ENCODE data around the gene CCDC102A. TPM values are rescaled to one million over a fixed set of nuclear protein-coding genes. Genes with fewer than 3 reads are reported as not detected.

Gene CCDC102A
- total RNA-seq, 1 donor from 2014 or later, result 1.4 TPM

DNA sequence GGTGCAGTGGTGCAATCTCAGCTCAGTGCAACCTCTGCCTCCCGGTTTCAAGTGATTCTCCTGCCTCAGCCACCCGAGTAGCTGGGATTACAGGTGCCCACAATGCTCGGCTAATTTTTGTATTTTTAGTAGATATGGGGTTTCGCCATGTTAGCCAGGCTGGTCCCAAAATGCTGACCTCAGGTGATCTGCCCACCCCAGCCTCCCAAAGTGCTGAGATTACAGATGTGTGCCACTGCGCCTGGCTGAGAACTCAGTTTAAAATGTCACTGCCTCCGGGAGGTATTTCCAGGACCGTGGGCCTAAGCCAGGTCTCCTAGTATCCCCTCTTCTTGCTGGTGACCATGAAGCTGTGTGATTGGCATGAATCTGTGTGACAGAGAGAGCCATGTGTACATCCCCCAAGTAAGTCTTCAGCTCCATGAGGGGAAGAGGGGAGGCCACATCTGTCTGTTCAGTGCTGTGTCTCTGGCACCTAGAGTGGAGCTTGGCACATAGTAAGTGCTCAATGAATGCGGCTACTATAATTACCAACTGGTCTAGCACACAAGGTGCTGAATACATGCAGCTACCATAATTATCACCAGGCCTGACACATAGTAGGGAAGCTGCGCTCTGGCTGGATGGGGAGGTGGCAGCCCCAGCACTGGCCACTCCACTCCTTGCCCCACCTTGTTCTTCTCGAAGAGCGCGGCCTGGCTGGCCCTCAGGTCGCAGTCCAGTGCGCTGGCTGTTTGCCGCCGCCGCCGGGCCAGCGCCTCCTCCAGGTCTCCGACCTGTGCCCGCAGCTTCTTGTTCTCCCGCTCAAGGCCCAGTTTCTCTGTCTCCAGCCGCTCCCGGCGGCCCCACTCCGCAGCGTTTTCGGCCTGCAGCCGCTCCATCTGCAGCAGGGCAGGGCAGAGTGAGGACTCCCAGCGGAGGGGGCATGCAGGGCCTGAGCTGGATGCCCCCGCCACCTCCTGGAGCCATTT is 18.7 kb downstream of the CCDC102A start:
- no peak for ATAC-seq

DNA sequence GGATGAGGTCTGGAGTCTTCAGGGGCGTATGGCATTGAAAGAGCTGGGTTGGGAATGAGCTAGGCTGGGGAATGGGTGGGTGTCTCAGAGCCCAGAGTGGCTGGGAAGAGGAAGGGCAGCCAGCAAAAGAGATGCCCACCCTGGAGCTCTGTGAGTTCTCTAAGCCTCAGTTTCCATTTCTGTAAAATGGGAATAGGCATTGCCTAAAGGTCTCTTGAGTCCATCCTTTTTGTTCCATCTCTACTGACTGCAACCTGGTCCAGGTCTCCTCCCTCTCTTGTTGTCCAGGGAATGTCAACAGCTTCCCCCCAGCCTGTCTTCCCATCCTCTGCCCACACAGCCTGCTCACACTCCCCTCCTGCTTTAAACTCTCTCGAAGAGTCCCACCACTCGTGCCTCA is 19.6 kb downstream of the CCDC102A start:
- ATAC-seq, result no peak

DNA sequence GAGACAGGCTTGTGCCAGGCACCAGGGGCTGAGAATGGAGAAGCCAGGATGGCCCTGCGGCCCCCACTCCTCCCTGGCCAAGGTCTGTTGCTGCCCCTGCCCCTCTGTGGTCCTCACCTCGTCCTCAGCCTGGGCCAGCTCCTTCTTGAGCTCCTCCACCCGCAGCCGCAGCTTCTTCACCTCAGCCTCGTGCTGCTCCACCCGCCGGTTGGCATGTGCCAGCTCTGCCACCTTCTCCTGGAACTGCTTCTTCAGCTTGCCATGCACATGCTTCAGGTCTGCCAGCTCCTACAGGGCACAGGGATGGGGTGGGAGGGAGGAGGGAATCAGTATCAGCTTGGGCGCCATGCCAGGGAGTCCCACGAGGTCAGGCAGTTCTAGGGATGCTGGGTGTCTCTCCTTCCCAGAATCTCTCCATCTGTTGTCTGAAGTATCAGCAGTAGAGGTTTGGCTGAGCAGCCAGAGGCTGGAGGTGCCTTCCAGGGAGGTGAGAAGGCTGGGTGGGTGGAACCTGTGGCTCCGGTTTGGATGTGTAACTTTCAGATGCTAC is 20.1 kb downstream of the CCDC102A start:
- no peak for ATAC-seq

DNA sequence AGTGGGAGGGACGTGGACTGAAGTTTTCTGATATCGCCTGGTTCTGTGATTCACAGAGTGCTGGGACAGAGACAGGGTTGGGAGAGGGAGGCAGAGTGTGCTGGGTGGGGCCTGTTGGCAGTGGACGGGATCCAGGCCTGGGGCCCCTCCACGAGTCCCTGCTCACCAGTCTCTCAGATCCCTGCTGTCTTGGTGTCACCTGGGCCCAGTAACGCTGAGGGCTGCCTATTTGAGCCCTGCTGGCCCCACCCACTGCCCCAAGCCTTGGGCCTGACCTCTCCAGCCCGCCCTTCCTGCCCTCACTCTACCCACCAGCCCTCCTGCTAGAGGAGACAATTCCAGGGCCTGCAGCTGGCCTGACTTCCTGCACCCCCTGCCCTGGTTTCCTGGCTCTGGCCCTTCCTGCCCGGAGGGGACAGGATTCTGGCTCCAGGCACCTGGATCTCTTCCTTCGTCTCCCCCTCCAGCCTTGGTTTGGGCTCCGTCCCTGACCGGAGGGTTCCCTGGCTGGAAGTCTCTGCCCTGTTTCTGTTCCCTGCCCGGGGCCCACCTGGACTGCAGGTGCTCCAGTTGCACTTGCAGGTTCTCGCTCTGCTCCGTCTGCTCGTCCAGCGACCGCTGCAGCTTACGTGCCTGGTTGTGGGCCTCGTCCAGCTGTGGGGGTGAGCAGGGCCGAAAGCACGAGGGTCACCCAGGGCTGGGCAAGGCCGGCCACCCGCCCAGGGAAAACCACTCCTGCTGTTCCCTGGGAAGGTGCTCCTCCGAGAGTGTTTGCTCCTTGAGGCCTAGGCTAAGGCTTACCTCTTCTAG is 21.4 kb downstream of the CCDC102A start:
- ATAC-seq, result no peak

DNA sequence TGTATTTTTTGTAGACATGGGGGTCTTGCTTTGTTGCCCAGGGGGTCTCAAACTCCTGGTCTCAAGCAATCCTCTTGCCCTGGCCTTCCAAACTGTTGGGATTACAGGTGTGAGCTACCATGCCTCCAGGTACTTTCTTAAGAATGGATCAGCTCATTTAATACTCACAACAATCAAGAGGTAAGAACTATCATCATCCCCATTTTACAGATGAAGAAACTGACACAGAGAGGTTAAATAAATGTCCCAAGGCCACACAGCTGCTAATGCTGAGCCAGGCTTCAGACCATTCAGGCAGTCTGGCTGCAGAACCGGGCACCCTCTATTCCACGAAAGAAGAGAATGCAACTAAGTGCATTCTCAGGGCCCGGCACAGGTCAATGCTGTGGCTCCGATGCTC is 22.0 kb downstream of the CCDC102A start:
- no peak for ATAC-seq

DNA sequence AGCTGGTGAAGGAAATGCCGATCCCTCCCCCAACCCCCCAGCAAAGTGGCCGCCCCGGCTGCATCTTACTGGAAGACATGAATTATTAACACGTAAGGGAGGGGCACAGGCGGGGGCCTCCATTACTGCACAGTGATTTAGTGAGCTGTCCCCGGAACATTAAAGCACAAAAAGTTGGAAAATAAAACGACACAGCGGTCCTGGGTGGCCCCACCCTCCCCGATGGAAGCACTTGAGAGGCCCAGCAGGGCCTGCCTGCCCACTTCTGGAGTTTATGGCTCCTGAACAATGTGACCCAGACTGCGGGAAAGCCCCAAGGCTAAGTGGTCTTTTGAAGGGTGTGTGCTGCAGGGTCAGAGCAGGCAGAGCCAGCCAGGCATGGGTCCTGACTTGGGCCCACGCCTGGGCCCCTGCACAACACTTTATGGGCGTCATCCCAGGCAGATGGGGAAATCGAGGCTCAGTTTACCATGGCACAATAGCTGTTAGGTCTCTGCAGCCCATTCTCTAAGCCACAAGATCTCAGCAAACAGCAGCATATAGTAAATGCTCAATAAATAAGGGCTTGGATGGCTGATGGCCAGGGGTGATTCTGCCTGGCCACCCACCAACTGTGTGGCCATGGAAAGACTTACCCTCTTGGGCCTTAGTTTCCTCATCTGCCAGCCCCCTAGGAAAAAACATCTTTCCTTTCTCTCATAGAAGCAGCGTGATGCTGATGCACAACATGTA is 22.8 kb downstream of the CCDC102A start:
- no peak for ATAC-seq

DNA sequence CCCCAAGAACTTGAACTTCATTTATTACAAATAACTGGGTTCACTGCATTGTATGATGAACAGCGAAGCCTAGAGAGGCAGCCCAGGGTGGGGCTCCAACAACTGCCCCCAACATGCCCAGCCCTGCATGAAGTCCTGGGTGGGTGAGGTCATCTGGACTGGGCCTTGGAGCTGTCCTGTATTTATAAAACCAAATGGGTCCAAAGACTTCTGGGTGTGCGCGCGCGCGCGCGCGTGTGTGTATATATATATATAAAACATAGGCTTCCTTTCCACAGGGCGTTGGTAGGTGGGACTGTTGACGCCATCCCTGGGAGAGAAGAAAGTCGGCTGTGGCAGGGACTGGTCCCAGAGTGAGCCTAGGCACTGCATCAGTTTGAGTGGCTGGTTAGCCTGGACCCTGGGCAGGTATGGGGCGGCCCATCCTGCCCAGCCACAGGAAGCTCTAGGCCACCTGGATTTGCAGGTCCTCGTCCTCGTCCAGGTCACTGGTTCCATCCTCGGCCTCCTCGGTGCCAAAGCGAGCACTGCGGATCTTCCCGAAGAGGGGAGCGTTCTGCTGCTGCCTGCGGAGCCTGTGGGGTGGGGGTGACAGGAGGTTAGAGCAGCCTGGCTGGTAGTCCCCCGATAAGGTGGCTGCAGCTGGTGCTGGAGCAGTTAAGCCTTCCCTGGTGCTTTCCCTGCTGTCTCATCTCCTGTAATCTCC is 23.9 kb downstream of the CCDC102A start:
- no peak for ATAC-seq

DNA sequence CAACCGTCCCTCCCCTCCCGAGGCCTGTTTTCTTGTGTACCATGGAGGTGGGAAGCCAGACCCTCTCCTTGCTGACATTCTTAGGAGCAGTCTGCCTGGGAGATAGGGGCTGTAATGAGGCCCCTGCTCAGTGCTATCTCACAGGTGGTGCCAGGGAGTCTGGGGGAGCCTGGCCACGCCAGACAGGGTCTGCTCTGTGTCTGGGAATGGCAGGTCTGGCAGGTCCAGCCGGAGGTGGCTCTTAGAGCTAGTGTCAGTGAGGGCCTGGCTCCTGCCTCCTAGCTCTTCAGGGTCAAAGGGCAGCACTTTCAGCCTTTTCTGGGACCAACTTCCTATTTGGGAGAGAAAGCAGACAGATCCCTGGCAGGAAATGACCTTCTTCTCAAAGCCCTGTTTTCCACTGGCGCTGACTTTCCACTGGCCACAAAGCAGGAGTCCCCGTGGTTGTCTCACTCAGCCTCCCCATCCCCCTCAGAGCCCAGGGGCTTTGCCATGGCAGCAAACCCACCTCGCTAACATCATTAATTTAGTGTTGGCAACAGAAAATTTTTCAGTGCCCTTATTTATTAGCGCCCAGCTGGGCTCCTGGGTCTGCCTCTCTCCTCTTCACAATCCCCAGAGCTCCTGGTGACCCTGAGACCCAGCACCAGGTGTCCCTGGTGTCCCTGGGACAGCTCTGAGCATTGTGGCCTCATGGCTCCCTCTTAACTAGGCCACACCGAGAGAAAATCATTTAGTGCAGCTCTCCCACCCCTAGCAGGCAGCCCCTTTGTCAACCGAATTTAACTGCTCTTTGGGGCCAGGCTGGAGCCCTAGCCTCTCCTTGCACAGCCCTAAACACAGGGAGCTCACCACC is 26.1 kb downstream of the CCDC102A start:
- ATAC-seq, result no peak

DNA sequence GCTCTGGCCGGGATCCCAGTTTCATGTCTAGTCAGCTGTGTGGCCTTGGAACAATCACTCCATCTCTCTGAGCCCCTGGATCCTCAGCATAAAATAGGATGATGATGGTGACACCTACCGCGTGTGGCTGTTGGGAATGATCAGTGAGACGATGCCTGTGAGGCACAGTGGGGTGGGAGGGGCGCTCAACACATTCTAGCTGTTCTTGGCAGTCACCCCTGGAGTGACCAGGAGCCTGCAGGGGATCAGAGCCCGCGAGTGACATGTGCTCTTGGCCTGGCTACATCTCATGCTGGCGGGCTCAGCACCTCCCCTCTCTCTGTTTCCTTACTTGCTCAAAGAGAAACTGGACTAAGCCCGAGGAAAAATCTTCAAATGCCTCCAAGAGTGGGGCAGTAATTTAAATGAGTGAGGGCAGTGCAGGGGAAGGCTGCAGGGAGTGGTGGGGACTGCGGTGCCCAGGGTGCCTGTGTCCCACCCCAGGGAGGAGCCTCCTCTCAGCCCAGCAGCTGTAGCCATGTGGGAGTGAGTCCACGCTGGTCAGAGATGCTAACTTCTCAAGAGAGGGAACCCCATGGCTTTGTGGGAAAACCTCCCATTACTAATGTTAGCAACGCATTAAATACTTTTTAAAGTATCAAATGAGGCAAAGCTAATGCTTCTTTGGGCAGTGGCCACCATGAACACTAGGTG is 27.0 kb downstream of the CCDC102A start:
- ATAC-seq, result no peak

DNA sequence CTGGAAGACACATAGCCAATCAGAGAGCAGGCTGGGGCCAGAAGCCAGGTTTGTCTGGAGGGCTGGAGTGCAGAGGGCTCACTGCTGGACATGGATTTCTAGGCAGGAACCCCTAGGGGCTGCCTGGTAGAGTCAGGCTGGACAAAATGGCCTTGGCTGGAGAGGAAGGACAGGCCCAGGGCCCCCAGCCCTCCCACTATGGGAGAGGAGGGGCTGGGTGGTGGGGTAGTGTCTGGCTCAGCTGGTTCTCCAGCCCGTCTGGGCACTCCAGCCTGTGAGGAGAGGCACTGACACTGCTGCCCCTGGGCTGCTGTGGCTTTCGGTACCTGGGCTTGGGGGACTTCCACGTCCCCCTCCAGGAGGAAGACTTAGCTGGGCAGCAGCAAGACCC is 28.3 kb downstream of the CCDC102A start:
- no peak for ATAC-seq

DNA sequence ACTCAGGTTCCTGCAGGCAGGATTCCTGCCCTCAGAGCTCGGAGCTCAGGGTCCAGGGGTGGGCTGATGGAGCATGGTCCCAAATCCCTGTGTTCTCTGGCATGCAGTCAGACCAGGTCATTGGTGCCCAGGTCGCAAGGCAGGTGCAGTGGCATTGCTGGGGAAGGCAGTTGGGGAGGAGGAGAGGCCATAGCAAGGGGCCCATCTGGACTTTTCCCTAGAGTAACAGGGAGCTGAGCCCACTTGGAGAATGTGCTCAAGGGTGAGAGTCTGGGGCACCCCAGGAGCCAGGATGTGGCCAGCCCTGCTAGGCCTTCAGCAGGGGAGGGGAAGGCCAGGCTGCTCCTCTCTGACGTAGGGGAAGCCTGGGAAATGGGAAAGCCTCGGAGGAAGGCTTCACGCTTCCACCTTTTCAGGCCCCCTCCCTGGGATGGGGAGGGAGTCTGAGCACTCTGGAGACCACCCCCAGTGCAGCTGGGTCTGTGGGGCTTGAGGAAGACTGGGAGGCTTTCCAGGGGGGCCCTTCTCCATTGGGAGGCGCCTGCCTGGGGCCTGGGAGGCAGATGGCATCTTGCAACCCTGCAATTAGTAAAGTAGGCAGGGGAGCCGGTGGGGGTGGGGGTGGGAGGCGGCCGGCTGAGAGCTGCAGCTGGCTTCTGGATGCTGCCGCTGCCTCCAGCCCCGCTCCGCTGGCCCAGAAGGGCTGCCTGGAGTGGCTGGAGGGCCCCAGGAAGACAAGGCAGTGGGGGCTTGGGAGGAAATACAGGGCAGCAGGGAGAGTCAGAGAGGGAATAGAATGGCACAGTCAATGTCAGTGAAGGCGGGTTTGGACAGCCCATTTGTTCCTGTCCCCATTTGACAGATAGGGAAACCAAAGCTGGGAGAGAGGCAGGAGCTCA is 29.0 kb downstream of the CCDC102A start:
- ATAC-seq, result no peak

DNA sequence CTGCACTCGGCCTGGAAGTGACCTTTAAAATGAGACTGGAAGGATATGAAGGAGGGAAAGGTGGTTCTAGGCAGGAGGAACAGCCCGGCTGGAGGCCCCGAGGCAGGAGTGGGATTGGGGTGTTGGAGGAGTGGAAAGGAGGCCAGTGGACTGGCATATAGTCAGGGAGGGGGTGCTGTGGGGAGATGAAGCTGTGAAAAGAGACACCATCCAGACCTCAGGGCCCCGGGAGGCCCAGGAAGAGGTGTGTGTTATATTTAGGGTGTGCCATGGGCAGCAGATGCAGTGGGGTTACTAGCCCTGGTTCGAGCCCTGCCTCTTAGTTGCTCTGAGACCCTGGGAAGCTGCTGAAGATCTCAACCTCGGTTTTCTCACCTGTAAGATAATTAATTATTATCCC is 31.2 kb downstream of the CCDC102A start:
- ATAC-seq, result no peak

DNA sequence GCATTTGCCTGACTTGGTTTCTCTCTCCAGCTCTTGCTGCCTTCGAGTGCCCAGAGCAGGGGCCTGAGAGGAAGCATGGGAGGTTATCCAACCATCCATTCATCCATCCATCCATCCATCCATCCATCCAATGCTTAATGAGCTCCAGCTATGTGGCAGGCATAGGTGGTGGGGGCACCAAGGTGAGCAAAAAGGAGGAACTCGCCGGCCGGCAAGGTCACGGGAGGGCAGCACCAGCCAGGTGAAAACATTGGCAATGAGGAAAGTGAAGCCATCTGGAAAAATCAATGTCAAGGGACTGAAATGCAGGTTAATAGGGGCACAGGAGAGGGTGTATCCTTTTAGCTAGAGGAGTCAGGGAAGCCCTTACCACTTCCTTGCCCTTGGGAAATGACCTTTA is 31.9 kb downstream of the CCDC102A start:
- ATAC-seq, result no peak

DNA sequence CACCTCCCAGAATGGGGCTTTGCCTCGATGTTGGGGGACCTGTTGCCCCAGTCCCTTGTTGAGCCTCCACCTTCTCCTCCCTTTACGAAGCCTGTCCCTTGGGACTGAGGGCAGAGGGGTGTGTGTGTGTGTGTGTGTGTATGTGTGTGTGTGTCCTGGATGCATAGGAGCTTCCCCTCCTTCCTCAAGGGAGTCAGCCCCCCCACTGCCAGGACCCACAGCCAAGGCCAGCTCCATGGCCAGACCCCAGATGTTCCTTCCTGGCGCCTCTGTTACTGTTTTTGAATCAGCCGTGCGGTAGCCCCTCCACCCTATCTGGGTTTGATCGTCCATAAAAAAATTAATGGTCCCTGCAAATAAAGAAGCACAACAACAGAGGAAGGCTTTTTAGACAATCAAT is 32.4 kb downstream of the CCDC102A start:
- ATAC-seq, result no peak

DNA sequence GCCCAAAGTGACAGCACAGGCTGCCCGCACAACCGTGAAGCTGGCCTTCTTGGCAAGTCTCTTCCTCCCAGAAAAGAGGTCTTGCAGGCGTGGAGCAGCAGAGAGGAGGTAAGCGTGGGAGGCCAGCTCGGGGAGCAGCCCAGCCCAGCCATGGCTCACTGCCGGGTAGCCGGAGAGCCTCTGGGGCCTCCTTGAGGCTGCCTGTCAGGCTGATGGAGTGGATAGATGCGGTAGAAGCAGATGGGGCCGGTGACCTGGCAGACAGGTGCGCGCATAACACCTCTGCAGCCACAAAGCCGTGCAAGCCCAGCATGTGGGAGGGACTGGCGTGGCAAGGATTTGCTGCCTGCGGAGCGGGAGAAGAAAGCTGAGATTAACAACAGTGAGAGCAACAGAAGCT is 33.0 kb downstream of the CCDC102A start:
- no peak for ATAC-seq

DNA sequence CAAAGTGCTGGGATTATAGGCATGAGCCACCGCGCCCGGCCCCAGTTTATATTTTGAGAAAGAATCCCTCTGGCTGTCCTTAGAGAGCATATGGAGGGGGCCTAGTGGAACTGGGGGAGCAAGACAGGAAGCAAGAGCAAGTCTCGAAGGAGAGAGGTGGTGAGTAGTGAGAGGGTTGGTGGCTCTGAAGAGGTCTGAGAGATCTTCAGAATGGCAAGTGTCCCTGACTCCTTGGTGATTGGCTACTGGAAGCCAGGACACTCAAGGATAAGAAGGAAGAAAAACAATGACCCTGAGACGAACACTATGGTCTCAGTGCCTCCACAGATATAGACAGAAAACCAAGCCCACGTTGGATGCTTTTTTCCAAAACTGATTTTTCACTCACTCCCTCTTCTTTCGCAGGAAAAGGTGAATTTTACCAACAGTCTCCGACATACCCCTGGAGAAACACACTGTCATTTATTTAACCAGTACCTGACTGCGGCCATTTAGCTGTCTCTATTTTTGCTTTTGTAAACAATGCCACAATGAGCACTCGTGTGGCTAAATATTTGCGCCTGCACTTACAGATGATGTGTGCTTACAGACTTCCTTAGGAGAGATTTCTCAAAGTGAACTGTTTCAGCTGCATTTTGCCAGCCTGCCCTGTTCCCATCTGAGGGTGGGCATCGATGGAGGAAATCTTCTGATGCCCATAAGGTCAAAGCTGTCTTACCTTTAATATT is 34.2 kb downstream of the CCDC102A start:
- ATAC-seq, result no peak

DNA sequence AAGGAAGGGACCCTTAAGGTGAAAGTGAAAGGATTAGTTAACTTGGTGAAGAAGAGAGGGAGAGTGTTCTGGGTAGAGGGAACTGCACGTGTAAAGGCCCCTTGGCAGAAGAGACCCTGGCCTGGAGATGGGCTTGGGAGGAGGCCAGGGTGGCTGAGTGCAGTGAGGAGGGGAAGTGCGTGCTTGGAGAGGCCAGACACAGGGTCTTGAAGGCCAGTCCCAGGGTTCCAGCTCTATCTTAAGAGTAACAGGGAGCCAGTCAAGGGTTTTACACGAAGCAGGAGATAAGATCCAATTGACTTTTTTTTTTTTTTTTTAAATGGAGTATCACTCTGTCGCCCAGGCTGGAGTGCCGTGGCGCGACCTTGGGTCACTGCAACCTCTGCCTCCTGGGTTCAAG is 34.9 kb downstream of the CCDC102A start:
- ATAC-seq, result no peak

DNA sequence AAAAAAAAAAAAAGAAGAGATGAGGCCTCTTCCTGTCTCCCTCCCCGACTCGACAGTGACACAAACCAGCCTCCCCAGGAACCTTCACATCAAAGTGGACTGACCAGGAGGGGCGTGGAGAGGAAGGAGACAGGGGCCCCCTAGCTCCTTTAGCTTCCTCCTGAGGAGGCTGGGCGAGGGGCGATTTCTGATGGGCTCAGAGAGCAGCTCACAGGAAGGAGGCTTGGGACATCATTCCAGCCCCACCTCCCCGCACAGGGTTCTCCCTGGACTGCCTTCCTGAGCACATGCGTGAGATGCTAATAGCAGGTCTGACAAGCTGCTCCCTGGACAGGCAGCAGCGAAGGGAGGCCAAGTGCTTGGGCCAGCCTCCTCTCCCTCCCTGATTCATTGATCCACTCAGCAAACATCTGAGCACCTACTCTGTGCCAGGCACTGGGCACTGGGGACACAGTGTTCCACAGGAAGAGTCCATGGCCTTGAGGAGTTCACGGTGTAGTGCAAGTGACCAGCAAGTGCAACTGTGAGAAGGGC is 35.7 kb downstream of the CCDC102A start:
- peak; percentile 14 for ATAC-seq
